Breast epithelium (tissue), 3 donors: ENCODE measurements around the gene SAT2.

ENCODE experiments used
- POLR2A ChIP-seq: fragments of 450-650 bp; IDR thresholded peaks from one replicate; pipeline ENCODE4 v1.6.1; 2016; ENCODE audit warnings: antibody characterized with exemption, mild to moderate bottlenecking, moderate library complexity
- TF ChIP-seq, protein P1 (sequence below), 3 donors: fragments of 450-650 bp; IDR thresholded peaks; one replicate each; pipeline ENCODE4 v1.5.1; 2016 to 2017; ENCODE audit warnings: antibody characterized with exemption in 3 of 3, mild to moderate bottlenecking in 3 of 3, moderate library complexity in 3 of 3

DNA sequence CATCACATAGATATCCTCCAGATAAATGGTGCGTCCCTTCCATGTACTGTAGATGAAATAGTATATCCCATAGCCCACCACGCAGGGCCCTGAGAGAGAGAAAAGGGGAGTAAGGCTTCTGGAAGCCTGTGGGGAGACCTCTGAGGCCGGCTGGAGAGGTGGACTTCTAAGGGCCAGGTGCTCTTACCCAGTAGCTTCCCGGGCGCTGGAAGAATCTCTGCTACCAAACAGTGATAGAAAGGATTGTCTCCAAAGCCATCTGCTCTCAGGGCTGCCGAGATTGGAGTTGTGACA lies 718 bp downstream of the SAT2 start:
- TF ChIP-seq POLR2A = no peak
- TF ChIP-seq, protein P1, sequence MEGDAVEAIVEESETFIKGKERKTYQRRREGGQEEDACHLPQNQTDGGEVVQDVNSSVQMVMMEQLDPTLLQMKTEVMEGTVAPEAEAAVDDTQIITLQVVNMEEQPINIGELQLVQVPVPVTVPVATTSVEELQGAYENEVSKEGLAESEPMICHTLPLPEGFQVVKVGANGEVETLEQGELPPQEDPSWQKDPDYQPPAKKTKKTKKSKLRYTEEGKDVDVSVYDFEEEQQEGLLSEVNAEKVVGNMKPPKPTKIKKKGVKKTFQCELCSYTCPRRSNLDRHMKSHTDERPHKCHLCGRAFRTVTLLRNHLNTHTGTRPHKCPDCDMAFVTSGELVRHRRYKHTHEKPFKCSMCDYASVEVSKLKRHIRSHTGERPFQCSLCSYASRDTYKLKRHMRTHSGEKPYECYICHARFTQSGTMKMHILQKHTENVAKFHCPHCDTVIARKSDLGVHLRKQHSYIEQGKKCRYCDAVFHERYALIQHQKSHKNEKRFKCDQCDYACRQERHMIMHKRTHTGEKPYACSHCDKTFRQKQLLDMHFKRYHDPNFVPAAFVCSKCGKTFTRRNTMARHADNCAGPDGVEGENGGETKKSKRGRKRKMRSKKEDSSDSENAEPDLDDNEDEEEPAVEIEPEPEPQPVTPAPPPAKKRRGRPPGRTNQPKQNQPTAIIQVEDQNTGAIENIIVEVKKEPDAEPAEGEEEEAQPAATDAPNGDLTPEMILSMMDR (IDR thresholded peaks at IDR 0.05) = no peak
